BLaER1 treated with 17β-estradiol and CSF1 and Interleukin-3, amounts not matched to agents 10 nM and 100 nM (cell line): ENCODE data around the gene PLXNA3.

Experiments used
- H3K27ac ChIP-seq, 11 experiments: shearing (Covaris generic); formaldehyde crosslinking; 2 replicates each; pipeline ENCODE4 v1.8.1; 2022
- H3K27me3 ChIP-seq, 11 experiments: shearing (Covaris generic); formaldehyde crosslinking; 2 replicates each; pipeline ENCODE4 v1.8.1; 2022
- H3K36me3 ChIP-seq, 11 experiments: shearing (Covaris generic); formaldehyde crosslinking; 2 replicates each; pipeline ENCODE4 v1.8.1; 2022
- H3K4me1 ChIP-seq, 10 experiments: shearing (Covaris generic); formaldehyde crosslinking; 2 replicates each; pipeline ENCODE4 v1.8.1; 2022
- H3K4me2 ChIP-seq, 11 experiments: shearing (Covaris generic); formaldehyde crosslinking; 2 replicates each; pipeline ENCODE4 v1.8.1; 2022
- H3K4me3 ChIP-seq, 10 experiments: shearing (Covaris generic); formaldehyde crosslinking; 2 replicates each; pipeline ENCODE4 v1.8.1; 2022
- H3K9ac ChIP-seq, 11 experiments: shearing (Covaris generic); formaldehyde crosslinking; 2 replicates each; pipeline ENCODE4 v1.8.1; 2022
- H3K9me3 ChIP-seq, 11 experiments: shearing (Covaris generic); formaldehyde crosslinking; replicated peaks in 1 of 11; 2 replicates each; pipeline ENCODE4 v1.8.1; 2022
- H4K20me1 ChIP-seq, 11 experiments: shearing (Covaris generic); formaldehyde crosslinking; 2 replicates each; pipeline ENCODE4 v1.8.1; 2022
- Cebpa-rat ChIP-seq, 11 experiments: shearing (Covaris generic); IDR thresholded peaks; 2 replicates each; pipeline ENCODE4 v1.8.1; 2022

The PLXNA3 gene

DNA sequence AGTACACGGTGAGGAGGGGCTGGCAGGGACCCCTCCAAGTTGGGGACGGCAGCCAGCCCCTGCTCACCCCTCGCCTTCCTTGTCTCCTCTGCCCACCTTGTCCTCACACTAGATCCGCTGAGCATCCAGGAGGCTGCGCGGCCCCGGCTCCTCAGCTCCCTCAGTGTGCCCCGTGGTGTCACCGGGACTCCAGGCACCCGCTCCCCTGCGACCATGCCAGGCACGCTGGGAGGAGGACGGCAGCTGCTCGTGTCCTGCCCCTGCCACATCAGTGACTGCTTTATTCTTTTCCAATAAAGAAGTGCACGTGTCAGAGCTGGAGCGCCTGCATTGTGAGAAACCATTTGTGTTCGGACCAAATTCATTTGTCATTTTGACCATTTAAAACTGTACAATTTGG is 7.8 kb upstream of the PLXNA3 start:
- TF ChIP-seq Cebpa-rat (IDR thresholded peaks at IDR 0.05) = no peak
- Histone ChIP-seq H3K4me3 (no peak overlapping the region), H3K27ac (no peak overlapping the region), H3K9ac (no peak overlapping the region; a peak in 1 of 22 replicates), H3K4me2 (no peak overlapping the region), H3K27me3 (peaks cover 27 to 97% (median 85%) of the 10 kb centered on the region in 11 experiments; a peak in 21 of 22 replicates), H3K36me3 (peaks cover 6 to 73% (median 23%) of the 10 kb centered on the region in 11 experiments; a peak in 16 of 22 replicates), H3K4me1 (peaks cover 0 to 20% (median 4%) of the 10 kb centered on the region in 10 experiments; a peak in 10 of 20 replicates), H4K20me1 (peaks cover 0 to 74% (median 25%) of the 10 kb centered on the region in 11 experiments; a peak in 15 of 22 replicates), H3K9me3 (peaks cover 0 to 7% (median 0%) of the 10 kb centered on the region in 11 experiments; a peak in 5 of 22 replicates)

GRCh38 chrX:154452823-154453222 is 5.3 kb upstream of the PLXNA3 start:
- TF ChIP-seq Cebpa-rat (IDR thresholded peaks at IDR 0.05) = no peak

GRCh38 chrX:154457491-154458115 is 478 bp upstream of the PLXNA3 start:
- Histone ChIP-seq H3K9me3 (peaks cover 0 to 48% (median 14%) of the 10 kb centered on the region in 11 experiments; a peak in 13 of 22 replicates), H3K9ac (peak overlapping the region; percentile 86 to 96 (median 92)), H3K4me3 (peak overlapping the region; percentile 78 to 87 (median 83)), H3K36me3 (peaks cover 15 to 32% (median 23%) of the 10 kb centered on the region in 11 experiments; a peak in 20 of 22 replicates), H3K4me1 (peaks cover 12 to 22% (median 14%) of the 10 kb centered on the region in 10 experiments; a peak in 19 of 20 replicates), H3K4me2 (peak overlapping the region; percentile 46 to 92 (median 75)), H3K27me3 (peaks cover 6 to 41% (median 21%) of the 10 kb centered on the region in 11 experiments; a peak in 16 of 22 replicates), H4K20me1 (peaks cover 33 to 47% (median 36%) of the 10 kb centered on the region in 11 experiments; a peak in 21 of 22 replicates), H3K27ac (peak overlapping the region; percentile 85 to 95 (median 91))
- no peak for TF ChIP-seq Cebpa-rat (IDR thresholded peaks at IDR 0.05)

More at GRCh38 chrX:154452823-154453222, 5.3 kb upstream of the PLXNA3 start:
- Histone ChIP-seq H3K9me3 (peaks cover 0 to 25% (median 10%) of the 10 kb centered on the region in 11 experiments; a peak in 12 of 22 replicates), H3K27ac (no peak overlapping the region), H3K4me2 (no peak overlapping the region), H4K20me1 (peaks cover 0 to 50% (median 10%) of the 10 kb centered on the region in 11 experiments; a peak in 9 of 22 replicates), H3K4me1 (peaks cover 0 to 5% (median 0%) of the 10 kb centered on the region in 10 experiments; a peak in 2 of 20 replicates), H3K9ac (no peak overlapping the region), H3K27me3 (peaks cover 27 to 78% (median 64%) of the 10 kb centered on the region in 11 experiments; a peak in 21 of 22 replicates), H3K36me3 (peaks cover 6 to 49% (median 21%) of the 10 kb centered on the region in 11 experiments; a peak in 16 of 22 replicates), H3K4me3 (no peak overlapping the region)

GRCh38 chrX:154458954-154459778 is 1.1 kb downstream of the PLXNA3 start:
- H4K20me1 ChIP-seq = peaks cover 40 to 62% (median 48%) of the 10 kb centered on the region in 11 experiments; a peak in 21 of 22 replicates
- H3K9ac ChIP-seq = peak overlapping the region; percentile 86 to 96 (median 92)
- H3K4me2 ChIP-seq = peak overlapping the region; percentile 87 to 94 (median 90)
- peaks cover 20 to 40% (median 34%) of the 10 kb centered on the region in 11 experiments; a peak in 21 of 22 replicates for H3K36me3 ChIP-seq
- H3K9me3 ChIP-seq = peaks cover 0 to 48% (median 15%) of the 10 kb centered on the region in 11 experiments; a peak in 13 of 22 replicates
- no peak for TF ChIP-seq Cebpa-rat (IDR thresholded peaks at IDR 0.05)
- H3K4me3 ChIP-seq = peak overlapping the region; percentile 78 to 87 (median 83)
- peaks cover 12 to 22% (median 14%) of the 10 kb centered on the region in 10 experiments; a peak in 19 of 20 replicates for H3K4me1 ChIP-seq
- H3K27me3 ChIP-seq = peaks cover 6 to 31% (median 13%) of the 10 kb centered on the region in 11 experiments; a peak in 15 of 22 replicates
- H3K27ac ChIP-seq = peak overlapping the region; percentile 85 to 95 (median 91); a peak in 17 of 22 replicates

- peaks cover 0 to 48% (median 22%) of the 10 kb centered on the region in 11 experiments; a peak in 13 of 22 replicates for H3K9me3 ChIP-seq
- peaks cover 12 to 22% (median 14%) of the 10 kb centered on the region in 10 experiments; a peak in 19 of 20 replicates for H3K4me1 ChIP-seq
- H3K27me3 ChIP-seq = peaks cover 1 to 28% (median 8%) of the 10 kb centered on the region in 11 experiments; a peak in 14 of 22 replicates
- H3K4me3 ChIP-seq = peak overlapping the region; percentile 78 to 87 (median 83); a peak in 19 of 20 replicates
- no peak for TF ChIP-seq Cebpa-rat (IDR thresholded peaks at IDR 0.05)
- H3K36me3 ChIP-seq = peaks cover 27 to 47% (median 40%) of the 10 kb centered on the region in 11 experiments
- peaks cover 41 to 67% (median 54%) of the 10 kb centered on the region in 11 experiments; a peak in 21 of 22 replicates for H4K20me1 ChIP-seq
- H3K9ac ChIP-seq = peak overlapping the region; percentile 56 to 95 (median 76)
- H3K27ac ChIP-seq = peak overlapping the region in 4 of 11 experiments; percentile 11 to 28 (median 22); a peak in 7 of 22 replicates
- peak overlapping the region; percentile 87 to 94 (median 90) for H3K4me2 ChIP-seq
These were observed 1.8 kb downstream of the PLXNA3 start for GRCh38 chrX:154459832-154460231.

- Histone ChIP-seq H3K36me3 (peaks cover 31 to 52% (median 45%) of the 10 kb centered on the region in 11 experiments), H4K20me1 (peaks cover 42 to 67% (median 59%) of the 10 kb centered on the region in 11 experiments; a peak in 21 of 22 replicates), H3K9ac (peak overlapping the region; percentile 56 to 95 (median 76); a peak in 18 of 22 replicates), H3K9me3 (peaks cover 0 to 46% (median 24%) of the 10 kb centered on the region in 11 experiments; a peak in 13 of 22 replicates), H3K27ac (0 out of 22 replicates have a peak overlapping the region, but pooled peaks of 1 of the 11 experiments have one; percentile 11), H3K4me3 (peak overlapping the region in 6 of 10 experiments; percentile 78 to 87 (median 86); a peak in 10 of 20 replicates), H3K27me3 (peaks cover 0 to 28% (median 6%) of the 10 kb centered on the region in 11 experiments; a peak in 8 of 22 replicates), H3K4me1 (peaks cover 12 to 22% (median 14%) of the 10 kb centered on the region in 10 experiments; a peak in 19 of 20 replicates), H3K4me2 (peak overlapping the region; percentile 87 to 94 (median 90))
- no peak for TF ChIP-seq Cebpa-rat (IDR thresholded peaks at IDR 0.05)
These were observed 2.2 kb downstream of the PLXNA3 start for GRCh38 chrX:154460326-154460725.

DNA sequence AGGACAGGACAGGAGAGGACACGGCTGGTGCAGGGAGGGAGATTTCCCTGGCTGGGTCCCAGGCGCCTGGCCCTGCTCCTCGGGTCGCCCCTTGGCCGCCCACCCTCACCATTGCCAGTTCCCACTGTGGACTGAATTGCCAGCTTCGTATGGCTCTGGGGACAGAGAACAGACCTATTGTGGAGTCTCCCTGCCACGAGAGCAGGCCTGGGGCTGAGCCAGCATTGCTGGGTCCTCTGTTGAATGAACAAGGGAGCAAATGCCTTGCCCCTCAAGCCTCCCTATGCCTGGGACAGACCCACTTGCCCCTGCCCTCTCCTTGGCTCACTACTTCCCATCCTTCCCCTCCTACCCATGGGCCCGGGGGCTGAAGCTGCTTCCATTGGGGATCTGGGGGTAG is 4.3 kb downstream of the PLXNA3 start:
- Histone ChIP-seq H3K4me1 (peaks cover 12 to 22% (median 14%) of the 10 kb centered on the region in 10 experiments; a peak in 19 of 20 replicates), H4K20me1 (peaks cover 42 to 83% (median 71%) of the 10 kb centered on the region in 11 experiments; a peak in 21 of 22 replicates), H3K4me2 (no peak overlapping the region), H3K9ac (no peak overlapping the region; a peak in 1 of 22 replicates), H3K36me3 (peaks cover 41 to 70% (median 64%) of the 10 kb centered on the region in 11 experiments), H3K27ac (no peak overlapping the region), H3K9me3 (peaks cover 0 to 49% (median 29%) of the 10 kb centered on the region in 11 experiments; a peak in 13 of 22 replicates), H3K27me3 (peaks cover 0 to 23% (median 0%) of the 10 kb centered on the region in 11 experiments; a peak in 5 of 22 replicates), H3K4me3 (no peak overlapping the region)
- TF ChIP-seq Cebpa-rat (IDR thresholded peaks at IDR 0.05) = no peak
